Endothelial cell of umbilical vein (primary cell): ENCODE data around the gene ICE1. TPM values are rescaled to one million over a fixed set of nuclear protein-coding genes. Genes with fewer than 3 reads are reported as not detected.
A peak's percentile ranks its signal among the peaks of the same experiment; 100 is the strongest.

ENCODE experiments used
- BruUV-seq: library from RNA; stranded (reverse); fragments of 400-500 nt; replicated peaks from 2 replicates; lab custom pipeline; 2021; lab: Mats Ljungman, UMichigan
- CTCF ChIA-PET: fragments of 300-600, 350-600 bp; sonication (Branson Sonifier 250); formaldehyde crosslinking; loops from one replicate; lab custom pipeline; 2021; ENCODE audit warnings: antibody characterized with exemption, inconsistent platforms; lab: Charles Lee
- POLR2A ChIA-PET: fragments of 300-600, 350-600 bp; sonication (Branson Sonifier 250); formaldehyde crosslinking; loops from one replicate; lab custom pipeline; 2021; ENCODE audit warnings: antibody characterized with exemption, inconsistent platforms; lab: Charles Lee
- DNase-seq: peaks from one replicate; pipeline ENCODE4 v3.0.0-alpha.2; 2011; ENCODE audit warnings: low read depth, low spot score
- FAIRE-seq: peaks from 2 replicates; lab custom pipeline; 2011; peaks lifted over from hg19 to GRCh38; lab: Jason Lieb, UNC
- H2AFZ ChIP-seq: 2 replicates; pipeline ENCODE4 v1.6.0; 2012; ENCODE audit warnings: low read depth, low read length, control low read depth, inconsistent platforms
- H3K27ac ChIP-seq: 2 replicates; pipeline ENCODE4 v1.5.1; 2011; ENCODE audit warnings: low read depth, mild to moderate bottlenecking, control low read depth, low read length, moderate library complexity; ENCODE audit not compliant: insufficient read depth
- H3K27me3 ChIP-seq, 2 experiments: 2 replicates each; pipeline versions ENCODE4 v1.6.0 to v1.6.1; 2011; ENCODE audit warnings: low read length in 2 of 2, mixed read lengths in 1 of 2; ENCODE audit not compliant: control insufficient read depth in 2 of 2, insufficient read depth in 2 of 2
- H3K36me3 ChIP-seq, 2 experiments: 2 replicates in 1 of 2; 3 replicates in 1 of 2; pipeline ENCODE4 v1.5.1; 2011; ENCODE audit warnings: low read length in 2 of 2, mild to moderate bottlenecking in 1 of 2, moderate library complexity in 1 of 2; ENCODE audit not compliant: control insufficient read depth in 2 of 2, insufficient read depth in 2 of 2; ENCODE audit errors: extremely low read depth in 1 of 2
- H3K4me1 ChIP-seq: 3 replicates; pipeline ENCODE4 v1.5.1; 2011; ENCODE audit warnings: mild to moderate bottlenecking, low read length; ENCODE audit not compliant: control insufficient read depth, insufficient read depth; ENCODE audit errors: extremely low read depth
- H3K4me2 ChIP-seq: 2 replicates; pipeline ENCODE4 v1.6.1; 2011; ENCODE audit warnings: low read length, control low read depth, mixed read lengths; ENCODE audit not compliant: insufficient read depth
- H3K4me3 ChIP-seq, 3 experiments: fragments of 200-600 bp in 1 of 3; sonication (generic), shearing (Covaris generic) in 1 of 3; replicated peaks in 1 of 3; 2 replicates each; pipeline ENCODE4 v1.5.1; 2011 to 2016; ENCODE audit warnings: control low read depth in 3 of 3, low read length in 3 of 3, mild to moderate bottlenecking in 2 of 3, inconsistent platforms in 1 of 3, low read depth in 1 of 3, moderate library complexity in 1 of 3; ENCODE audit not compliant: insufficient read depth in 1 of 3
- H3K79me2 ChIP-seq: 2 replicates; pipeline ENCODE4 v1.6.0; 2012; ENCODE audit warnings: low read length, inconsistent platforms; ENCODE audit not compliant: control insufficient read depth, insufficient read depth
- H3K9ac ChIP-seq: replicated peaks from 2 replicates; pipeline ENCODE3; 2011; ENCODE audit warnings: low read length, control low read depth; ENCODE audit not compliant: insufficient read depth; ENCODE audit errors: extremely low read depth
- H3K9me1 ChIP-seq: replicated peaks from 3 replicates; pipeline ENCODE4 v1.6.0; 2011; ENCODE audit warnings: mild to moderate bottlenecking, low read length; ENCODE audit not compliant: control insufficient read depth, insufficient read depth; ENCODE audit errors: extremely low read depth
- H3K9me3 ChIP-seq: replicated peaks from 2 replicates; pipeline ENCODE4 v1.5.1; 2012; ENCODE audit warnings: low read length, inconsistent platforms; ENCODE audit not compliant: control insufficient read depth, insufficient read depth
- H4K20me1 ChIP-seq: replicated peaks from 2 replicates; pipeline ENCODE3; 2011; ENCODE audit warnings: mild to moderate bottlenecking, low read length; ENCODE audit not compliant: control insufficient read depth, insufficient read depth; ENCODE audit errors: extremely low read depth
- CTCF ChIP-seq, 2 donors: IDR thresholded peaks; 1 replicate in 1 of 2; 2 replicates in 1 of 2; pipeline ENCODE4 v1.5.1; 2011; ENCODE audit warnings: low read length in 2 of 2, mild to moderate bottlenecking in 2 of 2, moderate library complexity in 2 of 2, control low read depth in 1 of 2, inconsistent platforms in 1 of 2, low read depth in 1 of 2; ENCODE audit not compliant: insufficient read depth in 1 of 2; ENCODE audit errors: extremely low read depth in 1 of 2
- FOS ChIP-seq: IDR thresholded peaks from 2 replicates; pipeline ENCODE4 v1.6.1; 2011; ENCODE audit warnings: mild to moderate bottlenecking, low read length, moderate library complexity, borderline replicate concordance; ENCODE audit not compliant: insufficient read depth
- GATA2 ChIP-seq: IDR thresholded peaks from 2 replicates; pipeline ENCODE4 v1.7.0; 2011; ENCODE audit warnings: low read depth, mild to moderate bottlenecking, moderate library complexity, mixed read lengths, low read length; ENCODE audit not compliant: insufficient read length, insufficient read depth
- JUN ChIP-seq: IDR thresholded peaks from 2 replicates; pipeline ENCODE4 v1.6.1; 2011; ENCODE audit warnings: borderline replicate concordance, low read depth; ENCODE audit not compliant: insufficient read length, insufficient read depth
- MAX ChIP-seq: IDR thresholded peaks from 2 replicates; pipeline ENCODE4 v1.6.1; 2011; ENCODE audit not compliant: insufficient read depth, insufficient read length
- MYC ChIP-seq: IDR thresholded peaks from one replicate; pipeline ENCODE4 v1.6.1; 2011; ENCODE audit warnings: mild to moderate bottlenecking, low read depth, low read length
- POLR2AphosphoS5 ChIP-seq: IDR thresholded peaks from 2 replicates; pipeline ENCODE4 v1.6.1; 2012; ENCODE audit warnings: low read depth, mild to moderate bottlenecking, control low read depth, low read length, moderate library complexity; ENCODE audit not compliant: insufficient read depth
- dilution Hi-C: fragments of 300-500 bp; cut with MboI; formaldehyde crosslinking; loops from one replicate; pipeline ENCODE4 v1.15.0; 2019; ENCODE audit warnings: low sequenced_read_pairs; ENCODE audit not compliant: extremely low pct_ligation_motif_present
- intact Hi-C: fragments of 100-400 bp; cut with micrococcal nuclease; formaldehyde crosslinking; loops from one replicate; pipeline ENCODE4 v1.10.0; 2022
- polyA plus RNA-seq, 4 experiments: library from polyadenylated mRNA; depleted of rRNA in 3 of 4; stranded (reverse) in 3 of 4; unstranded in 1 of 4; fragments of >200 nt; gene quantifications; 2 replicates each; pipeline versions ENCODE4 v1.2.1 to v1.2.3, GENCODE V29; 2011 to 2012; ENCODE audit warnings: missing spikeins in 1 of 4
- total RNA-seq: library from RNA; stranded (reverse); gene quantifications from 2 replicates; pipeline ENCODE4 v1.2.3, GENCODE V29; 2021

Gene ICE1
- total and polyA plus RNA-seq, 2 donors (not counting 3 experiments of a cell fraction or from before 2014, with no cell fraction given): 8.8 to 29.1 TPM

GRCh38 chr5:5419291-5420210, 2.9 kb upstream of the ICE1 start:
- FAIRE-seq: peak; percentile 68
- peaks cover 23% of the 10 kb centered on the region for H3K4me1 ChIP-seq

More at GRCh38 chr5:5419291-5420210, 2.9 kb upstream of the ICE1 start:
- ChIA-PET POLR2A (no interaction called here), CTCF (interaction anchor here (0.8 to 3.7 kb wide), 4 partner anchors 10 to 280 kb away, joined by 3 to 32 read pairs (median 20); partner anchors contain the start of gene ADAMTS16)
- Histone ChIP-seq H4K20me1 (no peaks in the 10 kb centered on the region), H3K27ac (no peak overlapping the region), H2AFZ (peak overlapping the region; percentile 37), H3K9ac (no peak overlapping the region), H3K79me2 (peaks cover 20% of the 10 kb centered on the region), H3K9me1 (no peaks in the 10 kb centered on the region), H3K4me2 (peak overlapping the region; percentile 4), H3K9me3 (no peaks in the 10 kb centered on the region), H3K36me3 (no peaks in the 10 kb centered on the region), H3K4me3 (no peak overlapping the region), H3K27me3 (no peaks in the 10 kb centered on the region)
- no TSS peak for BruUV-seq
- TF ChIP-seq FOS (no peak), JUN (no peak), MAX (no peak), MYC (no peak), POLR2AphosphoS5 (no peak), GATA2 (no peak), CTCF (IDR thresholded peaks at IDR 0.05; ENCODE audit: extremely low read depth in 1 of 2, insufficient read depth in 1 of 2, low read depth in 1 of 2, low read length in 2 of 2) (peak; percentile 52 to 60)
- DNase-seq: peak; percentile 61
- dilution Hi-C loops: no loop called here
- intact Hi-C loops: loop anchor here (2.0 kb wide), 1 partner anchor 551 kb away; no protein-coding TSS in a partner anchor
